ENCODE data around the gene NEGR1. TPM values are rescaled to one million over a fixed set of nuclear protein-coding genes. Genes with fewer than 3 reads are reported as not detected.

NEGR1 gene
- total RNA-seq, 4 donors from 2014 or later, result 7.0 to 10.0 (median 8.1) TPM

- no peaks in the 10 kb centered on the region for H3K36me3 ChIP-seq
- in situ Hi-C loops (cut with MboI; ENCODE audit: low pct_ligation_motif_present in 1 of 4, low pct_unique_long_range_greater_than_20kb in 1 of 4, low sequenced_read_pairs in 3 of 4), result no loop called here
- H3K27ac ChIP-seq, result no peak overlapping the region
- no peak overlapping the region for H3K4me3 ChIP-seq
- DNase-seq, result no peak
- intact Hi-C loops (cut with DNase I; ENCODE audit: low total_unique reads), result no loop called here
- WGBS, 2 donors (ENCODE audit: low coverage in 1 of 2), result 68 to 73% methylated on average over 4 of the region's 4 CpGs
- H3K9me3 ChIP-seq, result peaks cover 0 to 7% of the 10 kb centered on the region in 2 donors
- H3K27me3 ChIP-seq, result no peaks in the 10 kb centered on the region
- H3K4me1 ChIP-seq, result no peaks in the 10 kb centered on the region
- TF ChIP-seq EP300 (IDR thresholded peaks at IDR 0.05; ENCODE audit: low read depth), result no peak
- no peak for TF ChIP-seq POLR2AphosphoS5 (IDR thresholded peaks at IDR 0.05)
Observed at GRCh38 chr1:72141875-72142274, 140.5 kb downstream of the NEGR1 start.

- DNase-seq, result no peak
Observed at GRCh38 chr1:72140222-72140621, 142.1 kb downstream of the NEGR1 start.

DNA sequence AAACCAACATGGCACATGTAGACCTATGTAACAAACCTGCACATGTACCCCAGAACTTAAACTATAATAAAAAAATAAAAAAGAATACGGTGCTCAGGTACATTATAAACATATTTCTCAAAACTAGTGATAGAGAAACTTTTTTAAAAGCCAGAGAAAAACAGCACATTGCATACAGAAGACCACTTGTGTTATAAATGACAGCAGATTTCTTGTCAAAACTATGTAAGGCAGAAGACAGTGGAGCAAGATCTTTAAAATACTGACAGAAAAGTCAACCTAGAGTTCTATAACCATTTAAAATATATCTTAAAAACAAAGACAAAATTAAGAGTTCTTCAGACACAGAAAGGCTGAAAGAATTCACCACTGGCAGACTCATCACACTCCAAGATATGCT, 144.7 kb downstream of the NEGR1 start:
- no peaks in the 10 kb centered on the region for H3K36me3 ChIP-seq
- intact Hi-C loops (cut with DNase I; ENCODE audit: low total_unique reads), result no loop called here
- no peak for DNase-seq
- no peaks in the 10 kb centered on the region for H3K4me1 ChIP-seq
- no peak overlapping the region for H3K4me3 ChIP-seq
- TF ChIP-seq EP300 (IDR thresholded peaks at IDR 0.05; ENCODE audit: low read depth), result no peak
- no peak for TF ChIP-seq POLR2AphosphoS5 (IDR thresholded peaks at IDR 0.05)
- no peak for TF ChIP-seq CTCF (IDR thresholded peaks at IDR 0.05)
- TF ChIP-seq POLR2A (IDR thresholded peaks at IDR 0.05), result no peak
- H3K27ac ChIP-seq, result no peak overlapping the region
- no peaks in the 10 kb centered on the region for H3K27me3 ChIP-seq
- in situ Hi-C loops (cut with MboI; ENCODE audit: low pct_ligation_motif_present in 1 of 4, low pct_unique_long_range_greater_than_20kb in 1 of 4, low sequenced_read_pairs in 3 of 4), result no loop called here
- WGBS, 2 donors (ENCODE audit: low coverage in 1 of 2), result 55 to 56% methylated on average over 1 of the region's 1 CpG
- peaks cover 0 to 7% of the 10 kb centered on the region in 2 donors for H3K9me3 ChIP-seq

More at GRCh38 chr1:72140222-72140621, 142.1 kb downstream of the NEGR1 start:
- Histone ChIP-seq H3K9me3 (peaks cover 0 to 7% of the 10 kb centered on the region in 2 donors), H3K4me1 (no peaks in the 10 kb centered on the region), H3K27ac (no peak overlapping the region), H3K27me3 (no peaks in the 10 kb centered on the region), H3K36me3 (no peaks in the 10 kb centered on the region), H3K4me3 (no peak overlapping the region)
- intact Hi-C loops (cut with DNase I; ENCODE audit: low total_unique reads), result no loop called here
- in situ Hi-C loops (cut with MboI; ENCODE audit: low pct_ligation_motif_present in 1 of 4, low pct_unique_long_range_greater_than_20kb in 1 of 4, low sequenced_read_pairs in 3 of 4), result no loop called here
- TF ChIP-seq POLR2AphosphoS5 (IDR thresholded peaks at IDR 0.05) (no peak), POLR2A (IDR thresholded peaks at IDR 0.05) (no peak), EP300 (IDR thresholded peaks at IDR 0.05; ENCODE audit: low read depth) (no peak), CTCF (IDR thresholded peaks at IDR 0.05) (no peak)
- 70 to 82% methylated on average over 2 of the region's 2 CpGs for WGBS, 2 donors (ENCODE audit: low coverage in 1 of 2)

GRCh38 chr1:72129869-72130268, 152.5 kb downstream of the NEGR1 start:
- Histone ChIP-seq H3K27ac (no peak overlapping the region), H3K9me3 (no peaks in the 10 kb centered on the region), H3K36me3 (no peaks in the 10 kb centered on the region), H3K27me3 (no peaks in the 10 kb centered on the region), H3K4me1 (no peaks in the 10 kb centered on the region), H3K4me3 (no peak overlapping the region)
- intact Hi-C loops (cut with DNase I; ENCODE audit: low total_unique reads) (no loop called here), in situ Hi-C loops (cut with MboI; ENCODE audit: low pct_ligation_motif_present in 1 of 4, low pct_unique_long_range_greater_than_20kb in 1 of 4, low sequenced_read_pairs in 3 of 4) (no loop called here)
- WGBS, 2 donors (ENCODE audit: low coverage in 1 of 2), result 76 to 81% methylated on average over 2 of the region's 2 CpGs
- no peak for TF ChIP-seq POLR2AphosphoS5 (IDR thresholded peaks at IDR 0.05)
- no peak for TF ChIP-seq EP300 (IDR thresholded peaks at IDR 0.05; ENCODE audit: low read depth)
- TF ChIP-seq POLR2A (IDR thresholded peaks at IDR 0.05), result no peak
- TF ChIP-seq CTCF (IDR thresholded peaks at IDR 0.05), result no peak
- no peak for DNase-seq

Data from transverse colon (tissue), 4 donors.